ENCODE results near the gene KPNA1.

The KPNA1 gene

DNA sequence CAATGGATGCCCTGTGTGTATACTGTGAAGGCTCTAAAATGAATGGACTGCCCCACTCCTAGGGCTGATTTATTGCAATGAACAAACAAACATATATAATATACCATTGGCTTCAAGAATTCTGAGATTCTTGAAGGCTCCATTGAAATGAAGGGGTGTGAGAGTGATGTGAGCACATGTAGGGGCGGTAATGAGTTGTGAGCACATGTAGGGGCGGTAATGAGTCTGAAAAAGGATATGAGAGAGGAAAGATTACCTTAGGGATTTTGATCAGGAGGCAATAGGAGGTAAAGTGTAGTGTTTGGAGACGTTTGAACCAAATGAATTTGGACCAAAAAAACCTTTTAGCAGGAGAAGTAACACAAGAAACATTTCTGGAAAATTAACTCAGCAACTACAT, 127.0 kb downstream of the KPNA1 start:
- TF ChIP-seq SPI1 (IDR thresholded peaks at IDR 0.05; ENCODE audit: low read depth, low read length) (no peak), POLR2A (IDR thresholded peaks at IDR 0.05; ENCODE audit: low read depth, low read length) (no peak), TAF1 (IDR thresholded peaks at IDR 0.05; ENCODE audit: low read depth, low read length) (no peak), POLR2AphosphoS5 (IDR thresholded peaks at IDR 0.05; ENCODE audit: low read depth, low read length) (no peak), POU2F2 (IDR thresholded peaks at IDR 0.05; ENCODE audit: low read depth, low read length) (no peak), PAX5 (IDR thresholded peaks at IDR 0.05; ENCODE audit: insufficient read depth, low read length, severe bottlenecking) (no peak)
- DNase-seq (ENCODE audit: insufficient read length, low spot score): no peak
- no peak for FAIRE-seq

DNA sequence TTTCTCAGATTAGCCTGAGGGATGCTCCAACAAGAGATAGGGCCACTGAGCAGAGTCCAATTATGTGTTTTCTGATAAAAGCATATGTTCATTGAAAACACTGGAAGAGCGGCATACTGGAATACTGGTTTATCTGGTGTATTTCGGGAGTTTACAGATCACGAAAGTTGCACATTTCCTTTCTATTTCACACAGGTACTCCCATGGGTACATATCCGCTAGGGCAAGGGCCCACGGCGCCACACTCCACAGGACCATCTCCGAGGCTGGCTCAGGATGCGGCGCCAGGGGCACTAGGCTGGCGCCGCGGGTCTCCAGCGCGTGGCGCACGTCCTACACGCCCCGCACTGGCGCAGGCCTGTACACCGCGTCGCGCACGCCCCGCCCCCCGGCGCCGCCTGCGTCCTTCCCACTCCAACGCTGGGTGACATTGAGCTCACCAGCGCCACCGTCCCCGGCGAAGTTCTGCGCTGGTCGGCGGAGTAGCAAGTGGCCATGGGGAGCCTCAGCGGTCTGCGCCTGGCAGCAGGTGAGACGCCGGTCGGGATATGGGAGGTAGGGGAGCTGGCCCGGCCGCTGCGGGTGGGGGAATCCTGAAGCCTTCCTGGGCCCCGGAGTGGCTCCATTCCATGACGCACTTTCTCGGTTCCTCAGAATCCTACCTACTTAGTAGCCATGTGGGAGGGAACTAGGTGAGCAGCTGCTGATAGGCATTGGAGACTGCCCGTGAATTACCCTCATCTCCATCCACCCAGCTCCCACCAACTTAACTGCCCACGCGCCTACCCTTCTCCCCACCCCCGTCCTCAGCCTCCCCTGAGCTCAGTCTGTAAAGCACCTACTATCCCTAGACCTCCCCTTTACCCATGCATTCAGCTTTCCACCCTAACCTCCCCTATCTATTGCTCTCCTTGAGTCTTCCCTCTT, 130.7 kb downstream of the KPNA1 start, which contains the start of gene FAM162A:
Gene FAM162A (plus strand): TSS at position 412 of the 927 bp plus-strand sequence. CDS start 84 bp downstream, at position 496.
- TF ChIP-seq SPI1 (IDR thresholded peaks at IDR 0.05; ENCODE audit: low read depth, low read length) (peak; percentile 52), POU2F2 (IDR thresholded peaks at IDR 0.05; ENCODE audit: low read depth, low read length) (no peak; the same call in 1 of the 2 replicates), POLR2AphosphoS5 (IDR thresholded peaks at IDR 0.05; ENCODE audit: low read depth, low read length) (peak; percentile 81), POLR2A (IDR thresholded peaks at IDR 0.05; ENCODE audit: low read depth, low read length) (peak; percentile 84), PAX5 (IDR thresholded peaks at IDR 0.05; ENCODE audit: insufficient read depth, low read length, severe bottlenecking) (no peak), TAF1 (IDR thresholded peaks at IDR 0.05; ENCODE audit: low read depth, low read length) (peak; percentile 84)
- FAIRE-seq: peak; percentile 99
- DNase-seq (ENCODE audit: insufficient read length, low spot score): peak; percentile 77

DNA sequence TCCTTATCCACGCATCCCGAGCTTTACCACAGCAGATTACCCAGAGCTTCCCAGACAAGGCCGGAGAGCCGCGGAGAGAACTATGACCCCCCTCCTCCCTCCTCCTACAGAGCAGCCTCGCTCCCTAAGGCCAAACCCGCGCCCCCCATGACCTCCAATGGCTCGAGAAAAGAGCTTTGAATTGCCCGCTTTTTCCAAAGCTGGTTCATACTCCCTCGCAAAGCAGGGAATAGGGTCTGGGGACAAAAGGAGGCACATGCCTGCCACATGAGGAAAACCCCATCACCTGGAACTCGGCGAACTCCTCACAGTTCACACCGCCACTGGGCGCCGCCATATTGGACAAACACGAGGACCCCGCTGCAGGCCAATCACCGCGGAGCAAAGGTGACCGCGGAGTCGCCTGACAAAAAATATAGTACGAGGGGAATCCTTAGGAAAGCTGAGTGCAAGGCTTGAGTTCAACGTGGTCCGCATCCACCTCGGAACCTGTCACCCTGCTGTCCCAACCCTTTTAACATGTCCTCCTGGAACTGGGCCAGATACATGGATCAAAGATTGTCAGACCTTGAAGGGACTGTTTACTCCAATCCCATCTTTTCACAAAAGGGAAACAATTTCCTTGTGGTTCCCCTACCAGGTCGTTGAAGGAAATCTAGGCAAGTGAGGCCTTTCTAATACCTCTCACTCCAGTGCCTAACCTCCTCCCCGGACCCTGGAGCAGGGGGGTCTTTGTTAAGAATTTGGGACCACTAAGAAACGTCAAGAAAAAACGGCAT, 131.7 kb downstream of the KPNA1 start, which contains the start of gene MIX23:
Gene MIX23 (minus strand): TSS at position 344 of the 779 bp plus-strand sequence. CDS start 7 bp downstream, at position 337.
- peak; percentile 91 for FAIRE-seq
- DNase-seq (ENCODE audit: insufficient read length, low spot score): peak; percentile 44
- TF ChIP-seq SPI1 (IDR thresholded peaks at IDR 0.05; ENCODE audit: low read depth, low read length): no peak
- TF ChIP-seq POU2F2 (IDR thresholded peaks at IDR 0.05; ENCODE audit: low read depth, low read length): 0 out of 2 replicates have a peak, but pooled peaks have one; percentile 44
- TF ChIP-seq TAF1 (IDR thresholded peaks at IDR 0.05; ENCODE audit: low read depth, low read length): peak; percentile 81
- TF ChIP-seq POLR2AphosphoS5 (IDR thresholded peaks at IDR 0.05; ENCODE audit: low read depth, low read length): peak; percentile 87
- peak; percentile 63 for TF ChIP-seq POLR2A (IDR thresholded peaks at IDR 0.05; ENCODE audit: low read depth, low read length)
- no peak for TF ChIP-seq PAX5 (IDR thresholded peaks at IDR 0.05; ENCODE audit: insufficient read depth, low read length, severe bottlenecking)

DNA sequence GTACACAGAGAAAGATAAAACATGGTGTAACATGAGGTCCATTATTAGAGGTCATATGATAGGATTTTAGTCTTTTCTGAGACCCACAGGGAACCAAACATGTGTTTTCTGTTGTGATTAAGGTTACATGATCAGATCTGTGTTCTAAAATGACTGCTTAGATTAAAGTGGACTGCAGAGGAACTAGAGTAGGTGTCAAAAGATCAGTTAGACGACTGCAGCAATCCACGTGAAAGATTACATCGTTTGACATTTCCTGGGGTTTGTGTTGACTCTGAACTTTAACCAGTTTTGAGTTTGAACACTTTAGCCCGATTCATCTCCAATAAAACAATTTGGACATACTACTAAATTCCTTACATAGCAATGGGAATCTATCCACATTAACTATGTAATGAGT, 136.8 kb downstream of the KPNA1 start:
- FAIRE-seq: peak; percentile 60
- DNase-seq (ENCODE audit: insufficient read length, low spot score): no peak
- TF ChIP-seq TAF1 (IDR thresholded peaks at IDR 0.05; ENCODE audit: low read depth, low read length) (no peak), POLR2A (IDR thresholded peaks at IDR 0.05; ENCODE audit: low read depth, low read length) (no peak), SPI1 (IDR thresholded peaks at IDR 0.05; ENCODE audit: low read depth, low read length) (no peak), POLR2AphosphoS5 (IDR thresholded peaks at IDR 0.05; ENCODE audit: low read depth, low read length) (no peak), POU2F2 (IDR thresholded peaks at IDR 0.05; ENCODE audit: low read depth, low read length) (no peak), PAX5 (IDR thresholded peaks at IDR 0.05; ENCODE audit: insufficient read depth, low read length, severe bottlenecking) (no peak)

DNA sequence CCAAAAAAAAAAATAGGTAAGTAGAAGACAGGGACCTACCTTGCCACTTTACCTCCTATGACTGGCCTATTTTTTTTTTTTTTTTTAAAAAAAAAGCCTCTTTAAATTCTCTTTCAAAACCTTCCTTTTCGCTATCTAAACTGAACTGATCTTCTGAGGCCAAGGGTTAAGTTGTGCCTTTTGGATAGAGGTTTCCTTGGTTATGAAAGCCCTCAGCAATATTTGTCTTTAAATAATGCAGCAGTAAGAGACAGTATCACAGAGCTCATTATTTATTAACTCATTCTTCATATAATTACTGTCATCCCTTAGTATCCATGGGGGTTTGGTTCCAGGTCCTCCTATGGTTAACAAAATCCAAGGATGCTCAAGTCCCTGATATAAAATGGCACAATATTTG, 140.7 kb downstream of the KPNA1 start:
- no peak for FAIRE-seq
- TF ChIP-seq SPI1 (IDR thresholded peaks at IDR 0.05; ENCODE audit: low read depth, low read length): no peak
- TF ChIP-seq POLR2A (IDR thresholded peaks at IDR 0.05; ENCODE audit: low read depth, low read length): no peak
- no peak for TF ChIP-seq POLR2AphosphoS5 (IDR thresholded peaks at IDR 0.05; ENCODE audit: low read depth, low read length)
- no peak for TF ChIP-seq TAF1 (IDR thresholded peaks at IDR 0.05; ENCODE audit: low read depth, low read length)
- TF ChIP-seq PAX5 (IDR thresholded peaks at IDR 0.05; ENCODE audit: insufficient read depth, low read length, severe bottlenecking): no peak
- no peak for TF ChIP-seq POU2F2 (IDR thresholded peaks at IDR 0.05; ENCODE audit: low read depth, low read length)
- DNase-seq (ENCODE audit: insufficient read length, low spot score): no peak

All from GM12891 (cell line).